GM18508 (cell line): ENCODE results near the gene CPTP.
"Not testable (repeated sequence)": the region's sequence is repeated elsewhere in the genome, so short reads cannot be mapped to it uniquely, and the experiment has no call there.

ENCODE experiments used
- ATAC-seq: cut with Tn5 transposase; IDR thresholded peaks from one replicate; pipeline ENCODE4 v1.9.1; 2021; ENCODE audit warnings: moderate number of reproducible peaks; ENCODE audit not compliant: insufficient read depth, unreplicated experiment

CPTP gene

DNA sequence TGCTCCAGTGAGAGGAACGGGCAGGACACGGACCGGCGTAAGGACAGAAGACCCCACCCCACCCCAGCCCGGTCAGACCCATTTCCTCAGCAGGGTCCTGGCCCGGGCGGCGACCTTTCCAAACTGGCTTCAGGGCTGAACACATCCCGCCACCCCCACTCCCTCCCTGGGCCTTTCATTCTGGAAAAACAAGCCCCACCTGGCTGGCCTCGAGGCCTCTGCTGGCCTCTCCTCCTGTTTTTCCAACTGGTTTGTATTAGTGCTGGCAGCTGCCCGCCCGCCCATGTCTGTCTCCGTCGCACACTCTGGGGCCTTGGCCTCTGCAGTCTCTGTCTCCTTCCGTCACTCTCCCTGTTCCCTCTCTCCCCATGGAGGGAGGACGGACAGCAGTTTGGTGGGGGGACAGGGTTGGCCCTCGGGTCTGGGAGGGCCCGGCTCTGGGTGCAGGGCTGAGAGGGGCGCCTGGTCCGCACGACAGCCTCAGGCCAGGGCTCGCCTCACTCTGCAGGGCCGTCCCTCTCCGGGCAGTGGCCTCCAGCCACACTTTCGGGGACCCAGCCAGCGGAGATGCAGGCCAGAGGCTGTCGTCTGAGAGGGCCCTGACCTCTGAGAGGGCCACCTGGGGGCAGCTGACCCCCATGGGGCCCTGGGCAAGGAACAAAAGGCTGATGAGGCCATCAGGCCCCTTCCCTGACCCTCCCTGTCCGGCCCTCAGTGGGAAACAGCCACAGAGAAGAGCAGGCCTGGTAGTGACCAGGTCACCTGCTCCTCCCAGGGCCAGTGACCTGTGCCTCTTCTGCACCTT, 35.3 kb downstream of the CPTP start:
- no peak for ATAC-seq

DNA sequence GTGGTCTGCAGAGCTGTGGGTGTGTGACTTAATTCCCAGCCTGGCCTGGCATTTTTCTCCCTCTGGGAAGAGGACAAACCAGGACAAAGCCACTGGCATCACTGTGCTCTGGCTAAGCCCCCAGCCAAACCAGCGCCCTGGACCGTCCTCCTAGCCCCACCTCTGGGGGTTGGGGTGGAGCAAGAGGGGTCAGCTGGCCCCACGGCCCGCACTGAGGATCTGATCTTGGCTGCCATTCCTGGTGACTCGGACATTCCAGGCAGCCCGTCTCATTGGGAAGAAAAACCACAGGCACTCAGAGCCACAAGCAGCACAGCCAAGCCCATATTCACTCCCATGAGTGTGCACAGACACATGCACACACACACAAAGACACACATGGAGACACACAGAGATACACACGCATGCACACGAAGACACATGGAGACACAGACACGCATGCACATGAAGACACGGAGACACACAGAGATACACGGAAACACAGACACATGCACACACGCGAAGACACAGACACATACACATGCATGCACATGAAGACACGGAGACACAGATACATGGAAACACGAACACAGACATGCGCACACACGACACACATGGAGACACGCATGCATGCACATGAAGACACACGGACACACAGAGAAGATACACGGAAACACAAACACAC, 36.0 kb downstream of the CPTP start:
- no peak for ATAC-seq

DNA sequence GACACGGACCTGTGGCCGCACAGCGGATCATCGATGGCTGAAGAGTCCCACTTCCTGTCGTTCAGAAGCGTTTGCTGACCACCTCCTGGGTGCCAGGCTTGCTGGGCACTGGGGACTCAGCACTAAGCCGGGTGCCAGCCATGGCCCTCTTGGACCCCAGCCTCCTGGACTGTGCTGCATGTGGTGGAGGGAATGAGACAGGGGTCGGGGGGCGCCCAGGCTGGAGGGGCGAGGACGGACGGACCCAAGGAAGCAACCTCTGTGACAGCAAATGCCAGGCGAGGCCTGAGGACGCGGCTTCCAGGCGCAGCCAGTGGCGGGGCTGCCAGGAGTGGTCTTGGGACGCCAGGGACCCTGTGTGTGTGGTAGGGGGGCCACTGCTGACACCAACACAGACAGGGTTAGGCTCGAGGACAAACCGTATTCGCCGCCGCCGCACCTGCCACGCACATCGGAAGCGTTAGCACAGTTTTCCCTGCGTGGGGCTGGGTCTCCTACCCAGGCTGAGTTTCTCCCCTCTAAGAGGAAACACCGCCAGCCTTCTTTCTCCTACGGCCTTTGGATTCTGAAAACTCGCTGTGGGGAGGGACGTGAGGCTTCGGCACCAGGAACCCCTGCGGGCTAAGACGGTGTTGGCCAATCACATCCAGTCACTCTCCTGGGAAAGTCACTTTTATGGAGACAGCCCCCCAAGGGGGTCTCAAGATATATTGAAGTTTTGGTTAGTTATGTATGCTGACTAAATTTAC, 36.8 kb downstream of the CPTP start:
- no peak for ATAC-seq

DNA sequence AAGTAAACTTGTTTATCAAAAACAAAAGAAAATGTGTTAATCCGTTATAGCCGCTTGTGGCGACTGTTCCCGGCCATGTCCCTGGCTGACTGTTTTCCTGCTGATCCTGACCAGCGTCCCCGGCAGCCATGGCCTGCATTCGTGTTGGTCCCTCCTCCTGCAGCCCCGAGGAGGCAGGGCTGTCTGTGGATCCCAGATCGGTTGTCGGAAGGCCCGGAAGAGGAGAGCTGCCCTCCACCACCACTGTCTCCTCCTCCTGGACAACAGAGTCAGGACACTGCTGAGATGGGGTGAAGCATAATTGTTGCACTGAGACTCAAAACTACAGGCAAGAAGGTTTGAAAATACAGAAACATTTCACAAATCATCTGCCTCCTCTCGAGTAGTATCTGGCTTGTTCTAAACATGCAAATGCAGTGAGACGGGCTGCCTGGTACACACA, 37.4 kb downstream of the CPTP start:
- no peak for ATAC-seq

DNA sequence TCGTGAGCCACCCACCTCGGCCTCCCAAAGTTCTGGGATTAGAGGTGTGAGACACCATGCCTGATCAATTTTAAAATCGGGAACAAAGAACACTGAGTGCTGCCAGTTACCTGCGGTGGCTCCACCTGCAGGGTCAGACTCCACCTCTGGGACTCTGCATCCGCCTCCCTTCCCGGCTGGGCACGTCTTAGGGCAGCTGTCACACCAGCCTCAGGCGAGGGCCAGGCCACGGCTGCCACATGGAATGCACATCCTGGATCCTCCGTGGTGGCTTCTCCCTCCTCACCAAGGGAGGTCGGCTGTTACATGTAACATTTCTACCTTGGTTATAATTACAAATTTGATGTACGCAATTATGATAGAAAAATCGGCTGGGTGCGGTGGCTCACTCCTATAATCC, 39.7 kb downstream of the CPTP start:
- no peak for ATAC-seq

DNA sequence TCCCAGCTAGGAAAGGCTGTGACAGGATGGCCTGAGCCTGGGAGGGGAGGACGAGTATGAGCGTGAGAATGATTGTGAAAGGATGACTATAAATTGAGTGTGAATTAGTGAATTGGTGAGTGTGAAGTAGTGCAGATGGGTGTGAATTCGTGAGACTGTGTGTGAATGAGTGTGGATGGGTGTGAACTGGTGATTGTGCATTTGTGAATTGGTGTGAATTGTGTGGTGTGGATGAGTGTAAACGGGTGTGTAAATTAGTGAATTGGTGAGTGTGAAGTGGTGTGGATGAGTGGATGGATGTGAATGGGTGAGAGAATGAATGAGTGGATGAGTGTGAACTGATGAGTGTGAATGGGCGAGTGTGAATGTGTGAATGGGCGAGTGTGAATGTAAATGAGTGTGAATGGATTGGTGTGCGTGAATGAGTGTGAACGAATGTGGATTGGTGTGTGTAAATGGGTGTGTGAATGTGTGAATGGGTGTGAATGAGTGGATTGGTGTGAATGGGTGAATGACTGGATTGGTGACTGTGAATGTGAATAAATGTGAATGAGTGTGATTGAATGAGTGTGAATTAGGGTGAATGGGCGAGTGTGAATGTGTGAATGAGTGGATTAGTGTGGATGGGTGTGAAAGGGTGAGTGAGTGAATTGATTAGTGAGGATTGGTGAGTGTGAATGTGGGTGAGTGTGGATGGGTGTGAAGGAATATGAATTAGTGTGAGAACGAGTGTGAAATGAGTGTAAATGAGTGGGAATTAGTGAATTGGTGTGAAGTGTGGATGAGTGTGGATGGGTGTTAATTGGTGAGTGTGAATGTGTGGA, 41.5 kb downstream of the CPTP start:
- ATAC-seq, result no peak

DNA sequence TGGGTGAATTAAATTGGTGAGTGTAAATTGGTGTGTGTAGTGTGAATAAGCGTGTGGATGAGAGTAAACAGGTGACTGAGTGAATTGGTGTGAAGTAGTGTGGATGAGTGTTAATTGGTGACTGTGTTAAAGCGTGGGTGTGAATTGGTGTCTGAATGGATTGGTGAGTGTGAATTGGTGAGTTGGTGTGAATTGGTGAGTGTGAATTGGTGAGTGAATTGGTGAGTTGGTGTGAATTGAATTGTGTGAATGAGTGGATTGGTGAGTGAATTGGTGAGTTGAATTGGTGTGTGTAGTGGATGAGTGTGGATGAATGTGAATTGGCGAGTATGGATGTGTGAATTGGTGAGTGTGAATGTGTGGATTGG, 42.1 kb downstream of the CPTP start:
- ATAC-seq, result no peak

DNA sequence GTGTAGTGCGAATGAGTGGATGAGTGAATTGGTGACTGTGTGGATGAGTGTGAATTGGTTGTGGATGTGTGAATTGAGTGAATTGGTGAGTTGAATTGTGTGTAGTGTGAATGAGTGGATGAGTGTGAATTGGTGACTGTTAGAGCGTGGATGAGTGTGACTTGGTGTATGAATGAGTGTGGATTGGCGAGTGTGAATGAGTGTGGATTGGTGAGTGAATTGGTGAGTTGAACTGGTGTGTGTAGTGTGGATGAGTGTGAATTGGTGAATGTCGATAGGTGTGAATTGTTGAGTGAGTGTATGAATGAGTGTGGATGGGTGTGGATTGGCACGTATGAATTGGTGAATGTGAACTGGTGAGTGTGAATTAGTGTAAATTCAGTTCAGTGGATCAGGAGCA, 42.7 kb downstream of the CPTP start:
- no peak for ATAC-seq

DNA sequence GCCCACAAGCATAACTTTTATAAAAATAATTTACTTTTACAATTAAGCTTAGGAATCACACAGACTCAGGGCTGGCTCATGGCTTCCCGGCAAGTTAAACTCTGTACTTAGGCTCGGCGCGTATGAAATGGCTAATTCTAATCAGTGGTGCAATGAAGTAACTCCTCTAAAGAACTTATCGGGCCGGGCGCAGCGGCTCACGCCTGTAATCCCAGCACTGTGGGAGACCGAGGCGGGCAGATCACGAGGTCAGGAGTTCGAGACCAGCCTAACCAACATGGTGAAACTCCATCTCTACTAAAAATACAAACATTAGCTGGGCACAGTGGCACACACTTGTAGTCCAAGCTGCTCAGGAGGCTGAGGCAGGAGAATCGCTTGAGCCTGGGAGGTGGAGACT, 45.5 kb downstream of the CPTP start:
- not testable (repeated sequence) for ATAC-seq

DNA sequence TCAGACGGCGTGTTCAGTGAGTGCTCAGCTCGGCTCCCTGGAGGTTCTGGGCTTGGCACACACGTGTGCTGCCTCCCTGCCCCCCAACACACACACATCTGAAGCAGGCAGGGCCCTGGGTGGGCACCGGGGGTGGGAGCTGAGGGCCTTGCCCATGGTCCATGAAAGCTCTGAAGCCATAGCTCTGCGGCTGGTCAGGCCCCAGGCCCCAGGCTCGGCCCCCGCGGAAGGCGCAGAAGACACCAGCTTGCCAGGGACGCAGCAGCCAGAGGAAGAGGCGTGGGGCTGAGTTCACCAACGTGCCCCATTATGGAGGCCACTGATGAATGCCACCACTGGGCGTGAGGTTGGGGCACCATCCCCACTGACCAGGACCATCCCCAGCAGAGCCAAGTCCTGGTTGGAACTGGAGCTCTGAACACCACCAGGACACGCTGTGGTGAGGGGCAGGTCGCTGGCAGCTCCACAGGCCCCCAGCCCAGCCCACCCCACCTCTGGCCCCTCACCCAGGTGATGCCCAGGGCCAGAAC, 46.2 kb downstream of the CPTP start:
- no peak for ATAC-seq

DNA sequence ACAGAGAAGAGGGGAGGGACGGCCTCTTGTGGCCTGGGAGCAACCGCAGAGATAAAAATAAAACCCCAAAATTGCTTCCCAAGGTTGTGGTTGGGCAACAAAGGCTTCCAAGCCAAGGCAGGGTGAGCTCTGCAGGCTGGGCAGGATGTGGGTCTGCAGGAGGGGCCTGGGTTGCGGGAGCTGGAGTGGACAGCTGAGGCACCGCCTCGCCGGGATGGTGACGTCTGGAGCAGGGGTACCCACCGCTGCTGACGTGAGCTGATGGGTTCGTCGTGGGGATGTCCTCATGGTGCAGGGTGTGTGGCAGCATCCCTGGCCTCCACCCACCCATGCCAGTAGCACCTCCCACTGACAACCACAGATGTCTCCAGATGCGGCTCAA, 46.8 kb downstream of the CPTP start:
- no peak for ATAC-seq

DNA sequence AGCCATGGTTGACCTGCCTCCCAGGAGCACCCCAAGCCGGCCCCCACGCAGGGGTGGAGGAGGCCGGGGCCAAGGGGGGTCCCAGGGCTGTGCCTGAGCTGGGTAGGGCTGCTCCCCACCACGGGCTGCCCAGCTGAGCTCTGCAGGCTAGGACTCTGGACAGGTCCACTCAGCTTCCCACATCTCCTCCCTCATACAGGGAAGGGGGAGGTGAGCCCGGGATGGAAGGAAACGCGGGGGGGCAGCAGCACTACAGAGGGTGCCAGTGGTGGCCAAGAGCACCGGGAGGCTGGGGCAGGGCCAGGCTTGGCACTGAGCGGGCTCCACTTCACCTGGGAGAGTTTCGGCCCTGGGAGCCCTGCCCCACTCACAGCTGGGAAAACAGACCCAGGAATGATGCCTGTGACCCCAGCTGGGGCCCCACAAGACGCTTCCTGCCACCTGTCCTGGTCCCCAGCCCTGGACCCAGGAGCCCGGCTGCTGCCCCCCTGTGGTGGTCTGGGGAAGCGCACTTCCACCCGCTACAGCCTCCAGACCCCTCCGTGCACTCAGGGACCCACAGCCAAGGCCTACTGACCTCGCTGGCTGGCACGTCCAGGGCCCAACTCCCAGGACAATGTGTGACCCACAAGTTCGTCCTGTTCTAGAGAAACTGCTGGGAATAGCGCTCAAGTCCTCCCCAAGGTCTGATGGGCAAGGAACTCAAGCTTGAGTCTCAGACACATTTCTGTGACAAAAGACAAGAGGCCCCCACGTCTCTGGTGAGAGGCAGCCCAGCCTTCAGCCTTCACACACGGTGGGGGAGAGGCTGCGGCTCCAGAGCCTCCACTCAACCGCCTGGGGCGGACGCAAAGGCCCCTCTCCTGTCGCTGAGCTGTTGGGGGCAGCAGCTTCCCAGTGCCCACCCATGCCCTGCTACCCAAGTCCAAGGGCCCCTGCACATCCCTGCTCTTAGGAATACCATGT, 47.4 kb downstream of the CPTP start:
- ATAC-seq, result no peak

DNA sequence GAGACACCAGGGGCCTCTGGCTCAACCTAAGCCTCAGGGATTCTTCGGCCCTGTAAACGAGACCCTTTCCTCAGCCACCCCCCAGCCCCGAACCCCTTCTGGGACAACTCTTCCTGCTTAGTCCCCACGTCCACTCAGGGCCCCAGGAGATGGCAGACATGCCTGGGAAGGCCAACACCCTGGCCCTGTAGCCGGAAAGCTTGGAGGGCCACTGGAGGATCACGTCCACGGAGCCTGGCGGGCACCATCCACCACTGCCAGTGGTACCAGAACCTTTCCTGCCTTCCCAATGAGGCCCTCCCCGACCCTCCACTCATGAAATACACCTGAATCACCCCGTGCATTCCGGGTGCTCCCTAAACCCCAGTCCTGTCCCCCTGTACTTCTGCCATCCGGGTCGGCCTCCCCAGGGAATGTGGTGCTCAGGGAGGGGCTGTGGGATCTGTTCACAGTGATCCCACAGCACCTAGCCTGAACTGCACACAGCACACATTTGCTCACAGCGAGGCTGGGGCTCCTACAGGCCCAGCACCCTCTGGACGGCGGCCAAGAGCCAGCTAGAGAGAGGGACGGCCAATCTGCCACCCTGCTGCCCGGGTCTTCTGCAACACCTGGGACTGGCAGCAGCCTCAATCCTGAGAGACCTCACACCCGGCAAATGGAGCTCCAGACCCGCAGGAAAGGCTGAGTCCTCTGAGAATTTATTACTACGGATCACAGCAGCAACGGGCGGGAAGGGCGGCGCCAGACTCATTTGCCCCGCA, 48.6 kb downstream of the CPTP start:
- no peak for ATAC-seq

DNA sequence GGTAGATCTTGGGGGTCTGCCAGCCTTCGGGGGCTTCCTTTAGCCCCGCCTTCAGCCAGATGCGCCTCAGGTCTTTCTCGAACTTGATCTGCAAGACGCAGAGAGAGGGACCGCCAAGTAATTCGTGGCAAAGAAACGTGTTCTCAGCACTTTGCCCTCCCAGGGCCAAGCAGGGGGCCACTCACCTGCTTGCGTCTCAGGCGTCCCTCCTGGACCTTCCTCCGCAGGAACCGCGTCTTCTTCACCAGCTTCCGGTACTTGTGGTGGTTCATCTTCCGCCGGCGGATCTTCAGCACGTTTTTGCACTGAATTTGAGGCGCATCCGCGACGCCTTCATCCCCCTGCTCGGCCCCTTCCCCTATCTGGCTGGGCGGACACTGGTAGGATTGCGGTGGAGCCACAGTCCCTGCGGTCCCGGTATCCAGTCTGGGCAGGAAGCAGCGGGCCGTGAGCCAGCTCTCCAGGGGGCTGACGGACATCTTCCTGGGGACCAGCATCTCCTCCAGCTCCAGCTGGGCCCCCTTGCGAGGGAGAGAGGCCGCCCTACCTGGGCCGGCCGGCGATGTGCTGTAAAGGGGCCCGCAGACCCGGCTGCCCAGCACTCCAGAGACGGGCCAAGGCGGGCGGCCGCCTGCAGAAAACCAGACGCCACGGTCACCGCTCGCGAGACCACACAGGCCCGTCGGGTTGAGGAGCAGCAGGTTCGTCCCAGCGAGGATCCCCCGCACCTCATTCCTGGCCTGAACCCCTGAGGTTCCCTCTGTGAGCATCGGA, 49.4 kb downstream of the CPTP start:
- no peak for ATAC-seq

DNA sequence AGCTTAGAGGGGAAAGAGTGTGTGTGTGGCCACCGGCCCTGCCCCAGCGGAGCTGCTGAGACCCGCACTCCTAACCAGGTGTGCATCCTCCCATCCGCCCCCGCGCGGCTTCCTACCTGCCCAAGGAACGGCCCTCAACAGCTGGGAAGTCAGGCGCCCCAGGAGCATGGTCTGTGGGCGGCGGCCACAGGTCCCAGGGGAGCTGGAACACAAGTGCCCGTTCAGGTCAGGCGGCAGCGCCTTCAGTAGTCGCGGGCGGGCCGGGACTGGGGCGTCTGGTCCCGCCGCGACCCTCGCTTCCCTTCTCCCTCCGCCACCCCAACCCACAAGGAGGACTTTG, 50.0 kb downstream of the CPTP start:
- no peak for ATAC-seq

DNA sequence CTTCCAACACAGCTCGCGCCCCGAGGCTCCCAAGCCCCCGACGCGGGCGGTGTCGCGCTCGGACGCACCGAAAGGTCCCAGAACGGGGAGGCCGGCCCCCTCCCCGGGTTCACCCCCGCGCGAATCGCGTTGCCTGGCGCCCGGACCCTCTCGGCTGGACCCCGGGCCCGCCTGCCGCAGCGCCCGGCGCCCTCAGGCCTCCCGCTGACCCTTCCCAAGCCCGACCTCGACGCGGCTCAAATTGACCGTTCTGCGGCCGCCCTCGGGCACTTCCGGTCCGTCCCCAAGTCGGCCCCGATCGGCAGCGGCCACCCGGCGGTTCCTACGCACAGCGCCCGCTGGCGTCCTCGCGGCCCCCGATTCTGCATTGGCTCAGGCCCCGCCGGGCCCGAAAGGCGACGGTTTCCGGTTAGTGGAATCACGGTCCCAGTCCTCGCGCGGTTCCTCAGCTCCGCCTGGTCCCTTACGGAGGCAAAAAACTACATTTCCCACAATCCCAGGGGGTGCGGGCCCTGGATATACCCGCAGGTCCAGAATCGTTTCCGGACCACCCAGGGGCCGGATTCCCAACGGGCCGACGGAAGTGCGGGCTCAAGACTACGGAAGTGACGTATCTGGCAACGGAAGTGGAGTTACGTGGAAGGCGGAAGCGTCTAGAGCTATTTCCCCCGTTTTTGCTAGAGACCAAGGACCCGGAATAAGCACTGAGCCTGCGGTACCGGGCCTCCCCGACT, 50.5 kb downstream of the CPTP start, which contains the start of gene AURKAIP1:
AURKAIP1 (minus strand) TSS at position 279 of the 734 bp plus-strand sequence. CDS start 451 bp downstream, outside the sequence.
- ATAC-seq, result peak; percentile 68
